Colonic mucosa (tissue), 4 donors: Measurements from ENCODE around the gene BAIAP3. TPM values are rescaled to one million over a fixed set of nuclear protein-coding genes. Genes with fewer than 3 reads are reported as not detected.

Experiments used
- DNase-seq: peaks from one replicate; pipeline ENCODE4 v3.0.0-alpha.2; 2020
- H3K27ac ChIP-seq: fragments of 200-600 bp; one replicate; pipeline ENCODE4 v1.8.0; 2021
- H3K27me3 ChIP-seq: fragments of 200-600 bp; one replicate; pipeline ENCODE4 v1.8.0; 2021
- H3K36me3 ChIP-seq: fragments of 200-600 bp; one replicate; pipeline ENCODE4 v1.8.0; 2021
- H3K4me1 ChIP-seq: fragments of 200-600 bp; one replicate; pipeline ENCODE4 v1.8.0; 2021; ENCODE audit warnings: mild to moderate bottlenecking
- H3K4me3 ChIP-seq: fragments of 200-600 bp; one replicate; pipeline ENCODE4 v1.8.0; 2021
- H3K9ac ChIP-seq, 2 donors: one replicate each; pipeline ENCODE4 v1.7.0; 2013; ENCODE audit warnings: control low read depth in 2 of 2, low read depth in 2 of 2, low read length in 2 of 2
- H3K9me3 ChIP-seq: fragments of 200-600 bp; one replicate; pipeline ENCODE4 v1.8.0; 2021
- CTCF ChIP-seq: fragments of 200-600 bp; IDR thresholded peaks from one replicate; pipeline ENCODE4 v1.8.0; 2022; ENCODE audit warnings: antibody characterized with exemption, mild to moderate bottlenecking
- intact Hi-C: fragments of 100-400 bp; cut with DNase I; formaldehyde crosslinking; loops from one replicate; pipeline ENCODE4 v1.14.1; 2022
- total RNA-seq, 2 donors: library from RNA; stranded (reverse); fragmentation: NEBNext Ultra II Directional in 1 of 2; extraction: Animal tissue kit (Norgen Biotek cat#: 25700) in 1 of 2; gene quantifications; one replicate each; pipeline ENCODE4 v1.2.1, GENCODE V29; 2021
- donor health status: healthy.
- donor health status: DM: no; HTN: no; CAD: no.
- donor health status: DM: no; HTN: no; CAD: no.

The BAIAP3 gene
- total RNA-seq, 2 donors from 2014 or later = 5.5 to 9.8 TPM

DNA sequence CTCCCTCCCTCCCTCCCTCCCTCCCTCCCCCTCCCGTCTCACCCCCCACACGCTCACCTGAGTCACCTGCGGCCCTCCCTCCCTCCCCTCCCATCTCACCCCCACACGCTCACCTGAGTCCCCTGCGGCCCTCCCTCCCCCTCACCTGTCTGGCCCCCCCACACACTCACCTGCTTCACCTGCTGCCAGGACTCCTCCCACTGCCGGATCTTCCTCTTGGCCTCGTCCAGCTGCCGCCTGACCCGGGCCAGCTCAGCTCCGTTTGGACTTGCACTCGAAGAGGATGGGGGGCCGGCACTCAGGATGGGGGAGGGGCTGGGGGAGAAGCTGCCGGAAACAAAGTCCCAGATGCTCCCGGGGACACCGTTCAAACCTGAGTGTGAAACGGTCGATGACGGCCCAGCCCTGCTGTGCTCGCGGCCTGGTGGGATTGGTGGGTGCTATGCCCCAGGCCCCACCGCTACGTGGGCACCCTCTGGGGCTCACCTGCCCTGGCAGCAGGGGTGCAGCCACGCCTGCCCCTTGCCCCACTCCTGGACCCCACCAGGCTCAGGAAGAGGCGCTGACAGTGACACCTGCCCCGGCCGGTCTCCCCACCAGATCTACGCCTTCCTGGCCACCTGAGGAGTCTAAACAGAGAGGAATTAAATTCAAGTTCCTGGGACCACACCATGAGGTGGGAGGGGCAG, 34.2 kb downstream of the BAIAP3 start:
- no peak for DNase-seq
- Histone ChIP-seq H3K4me3 (no peak overlapping the region), H3K36me3 (peaks cover 2% of the 10 kb centered on the region), H3K9me3 (no peaks in the 10 kb centered on the region), H3K9ac (no peak overlapping the region), H3K27ac (no peak overlapping the region), H3K4me1 (no peaks in the 10 kb centered on the region), H3K27me3 (no peaks in the 10 kb centered on the region)
- intact Hi-C loops = no loop called here
- no peak for TF ChIP-seq CTCF

DNA sequence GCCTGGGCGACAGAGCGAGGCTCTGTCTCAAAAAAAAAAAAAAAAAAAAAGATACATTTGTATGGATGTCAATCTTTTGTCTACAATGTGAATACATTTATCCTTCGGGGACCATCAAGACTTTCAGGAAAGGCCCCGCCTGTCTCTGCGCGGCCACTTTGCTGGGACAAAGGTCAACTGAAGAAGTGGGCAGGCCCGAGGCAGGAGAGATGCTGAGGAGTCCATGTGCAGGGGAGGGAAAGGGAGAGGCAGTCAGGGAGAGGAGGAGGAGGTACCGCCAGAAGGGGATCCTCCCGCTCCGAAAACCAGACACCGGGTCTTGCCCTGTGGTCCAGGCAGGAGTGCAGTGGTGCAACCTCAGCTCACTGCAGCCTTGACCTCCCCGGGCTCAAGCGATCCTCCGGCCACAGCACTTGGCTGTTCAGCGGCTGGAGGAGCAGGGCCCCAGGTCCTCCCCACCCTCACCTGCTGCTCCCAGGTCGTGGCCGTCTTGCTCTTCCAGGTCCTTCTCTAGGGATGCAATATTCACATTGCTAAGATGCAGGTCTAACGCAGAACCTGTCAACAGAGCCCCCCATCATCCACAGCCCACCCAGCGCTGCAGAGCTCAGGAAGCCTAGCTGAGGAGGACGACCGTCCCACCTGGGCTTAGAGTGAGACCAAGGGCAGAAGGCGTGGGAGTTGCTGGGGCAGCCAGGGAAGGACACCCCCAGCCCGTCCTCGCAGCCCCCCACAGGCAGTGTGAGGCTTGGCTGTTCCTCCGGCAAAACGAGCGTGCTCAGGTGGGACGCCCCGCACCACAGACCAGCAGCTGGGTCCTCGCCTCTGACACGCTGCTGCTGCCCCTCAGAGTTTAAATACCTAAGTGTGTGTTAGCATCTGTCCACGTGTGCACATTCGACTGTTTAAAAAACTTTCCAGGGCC, 37.9 kb downstream of the BAIAP3 start:
- no peak overlapping the region for H3K4me3 ChIP-seq
- intact Hi-C loops = no loop called here
- no peaks in the 10 kb centered on the region for H3K27me3 ChIP-seq
- H3K27ac ChIP-seq = no peak overlapping the region
- no peak for TF ChIP-seq CTCF
- no peaks in the 10 kb centered on the region for H3K4me1 ChIP-seq
- no peak for DNase-seq
- H3K9me3 ChIP-seq = no peaks in the 10 kb centered on the region
- H3K9ac ChIP-seq = no peak overlapping the region
- no peaks in the 10 kb centered on the region for H3K36me3 ChIP-seq

- no peak overlapping the region for H3K4me3 ChIP-seq
- TF ChIP-seq CTCF = no peak
- no peaks in the 10 kb centered on the region for H3K27me3 ChIP-seq
- H3K9me3 ChIP-seq = no peaks in the 10 kb centered on the region
- intact Hi-C loops = no loop called here
- H3K4me1 ChIP-seq = no peaks in the 10 kb centered on the region
- no peak overlapping the region for H3K9ac ChIP-seq
- no peak for DNase-seq
- no peak overlapping the region for H3K27ac ChIP-seq
- no peaks in the 10 kb centered on the region for H3K36me3 ChIP-seq
Measured at GRCh38 chr16:1372292-1372950, 39.0 kb downstream of the BAIAP3 start.

DNA sequence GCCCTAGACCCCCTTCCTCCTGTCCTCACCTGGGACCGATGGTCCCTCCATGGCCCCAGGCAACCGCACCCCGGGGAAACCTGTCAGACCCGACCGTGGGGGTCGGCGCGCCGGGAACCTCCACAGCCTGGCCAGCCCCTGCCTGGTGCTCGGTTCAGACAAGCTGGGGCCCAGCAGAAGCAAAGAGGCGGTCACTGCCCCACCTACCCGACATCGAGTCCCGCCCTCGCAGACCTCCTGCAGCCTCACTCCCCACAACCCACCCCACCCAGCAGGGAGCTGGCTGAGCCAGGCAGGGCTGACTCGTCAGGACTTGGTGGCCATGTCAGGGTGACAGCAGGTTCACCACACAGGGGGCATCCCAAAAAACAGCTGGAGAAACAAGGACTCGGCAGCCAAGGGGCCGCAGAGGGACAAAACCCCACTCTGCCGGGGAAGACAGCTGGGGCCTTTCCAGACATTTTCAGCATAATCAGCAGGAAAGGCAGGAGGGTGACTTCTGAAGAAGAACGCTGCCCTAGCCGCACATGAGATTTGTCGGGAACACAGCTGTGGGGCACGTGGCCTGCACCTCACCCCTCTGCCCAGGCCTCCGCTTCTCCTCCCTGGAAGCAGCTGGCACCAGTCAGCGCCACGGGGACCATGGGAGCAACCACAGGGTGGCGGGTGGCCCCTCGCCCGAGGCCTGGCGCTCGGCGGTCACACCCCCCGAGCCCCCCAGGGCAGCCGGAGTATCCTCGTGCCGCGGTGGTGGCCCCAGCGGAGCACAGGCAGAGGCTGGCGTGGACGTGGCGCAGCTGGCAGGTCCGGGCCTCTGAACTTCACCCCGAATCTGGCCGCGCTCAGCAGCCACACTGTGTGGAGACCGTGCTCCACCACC, 41.2 kb downstream of the BAIAP3 start:
- Histone ChIP-seq H3K27ac (no peak overlapping the region), H3K9me3 (no peaks in the 10 kb centered on the region), H3K4me1 (peaks cover 8% of the 10 kb centered on the region), H3K36me3 (no peaks in the 10 kb centered on the region), H3K9ac (no peak overlapping the region), H3K27me3 (no peaks in the 10 kb centered on the region), H3K4me3 (no peak overlapping the region)
- no peak for DNase-seq
- intact Hi-C loops = no loop called here
- TF ChIP-seq CTCF = no peak

GRCh38 chr16:1375298-1375640, 41.8 kb downstream of the BAIAP3 start:
- H3K4me3 ChIP-seq = no peak overlapping the region

More at GRCh38 chr16:1375298-1375640, 41.8 kb downstream of the BAIAP3 start:
- Histone ChIP-seq H3K36me3 (no peaks in the 10 kb centered on the region), H3K27me3 (no peaks in the 10 kb centered on the region), H3K9me3 (no peaks in the 10 kb centered on the region), H3K27ac (no peak overlapping the region), H3K4me1 (peaks cover 8% of the 10 kb centered on the region), H3K9ac (no peak overlapping the region)
- intact Hi-C loops = no loop called here
- no peak for DNase-seq
- no peak for TF ChIP-seq CTCF
